Astrocyte of the cerebellum (primary cell): ENCODE data around the gene GP9.
"Not testable (repeated sequence)": the region's sequence is repeated elsewhere in the genome, so short reads cannot be mapped to it uniquely, and the experiment has no call there.

Source experiments
- DNase-seq: peaks from one replicate; pipeline ENCODE4 v3.0.0-alpha.2; 2011; ENCODE audit warnings: low read depth
- H3K4me3 ChIP-seq: 2 replicates; pipeline ENCODE4 v1.5.1; 2011; ENCODE audit warnings: mild to moderate bottlenecking, low read depth, low read length, moderate library complexity
- in situ Hi-C: cut with HindIII; loops from 2 replicates; pipeline ENCODE4 v1.10.0; 2017; ENCODE audit warnings: low sequenced_read_pairs
- TF ChIP-seq, protein P1 (sequence below): IDR thresholded peaks from 2 replicates; pipeline ENCODE4 v1.5.1; 2012; ENCODE audit warnings: low read length, low read depth, moderate library complexity, mild to moderate bottlenecking; ENCODE audit errors: missing control alignments

The GP9 gene

DNA sequence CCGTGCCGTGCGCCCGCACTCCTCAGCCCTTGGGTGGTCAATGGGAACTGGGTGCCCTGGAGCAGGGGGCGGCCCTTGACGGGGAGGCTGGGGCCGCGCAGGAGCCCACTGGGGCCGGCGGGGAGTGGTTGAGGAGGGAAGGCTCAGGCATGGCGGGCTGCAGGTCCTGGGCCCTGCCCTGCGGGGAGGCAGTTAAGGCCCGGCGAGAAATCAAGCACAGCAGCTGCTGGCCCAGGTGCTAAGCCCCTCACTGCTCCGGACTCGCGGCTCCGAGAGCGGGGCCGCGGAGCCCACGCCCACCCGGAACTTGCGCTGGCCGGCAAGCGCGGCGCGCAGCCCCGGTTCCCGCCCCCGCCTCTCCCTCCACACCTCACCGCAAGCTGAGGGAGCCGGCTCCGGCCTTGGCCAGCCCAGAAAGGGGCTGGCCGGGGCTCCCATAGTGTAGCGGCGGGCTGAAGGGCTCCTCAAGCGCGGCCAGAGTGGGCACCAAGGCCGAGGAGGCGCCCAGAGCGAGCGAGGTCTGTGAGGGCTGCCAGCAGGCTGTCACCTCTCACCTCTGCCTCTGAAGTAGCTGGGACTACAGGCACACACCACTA, 7.8 kb downstream of the GP9 start:
- no peak for DNase-seq
- peak overlapping the region; percentile 23 for H3K4me3 ChIP-seq
- TF ChIP-seq, protein P1, sequence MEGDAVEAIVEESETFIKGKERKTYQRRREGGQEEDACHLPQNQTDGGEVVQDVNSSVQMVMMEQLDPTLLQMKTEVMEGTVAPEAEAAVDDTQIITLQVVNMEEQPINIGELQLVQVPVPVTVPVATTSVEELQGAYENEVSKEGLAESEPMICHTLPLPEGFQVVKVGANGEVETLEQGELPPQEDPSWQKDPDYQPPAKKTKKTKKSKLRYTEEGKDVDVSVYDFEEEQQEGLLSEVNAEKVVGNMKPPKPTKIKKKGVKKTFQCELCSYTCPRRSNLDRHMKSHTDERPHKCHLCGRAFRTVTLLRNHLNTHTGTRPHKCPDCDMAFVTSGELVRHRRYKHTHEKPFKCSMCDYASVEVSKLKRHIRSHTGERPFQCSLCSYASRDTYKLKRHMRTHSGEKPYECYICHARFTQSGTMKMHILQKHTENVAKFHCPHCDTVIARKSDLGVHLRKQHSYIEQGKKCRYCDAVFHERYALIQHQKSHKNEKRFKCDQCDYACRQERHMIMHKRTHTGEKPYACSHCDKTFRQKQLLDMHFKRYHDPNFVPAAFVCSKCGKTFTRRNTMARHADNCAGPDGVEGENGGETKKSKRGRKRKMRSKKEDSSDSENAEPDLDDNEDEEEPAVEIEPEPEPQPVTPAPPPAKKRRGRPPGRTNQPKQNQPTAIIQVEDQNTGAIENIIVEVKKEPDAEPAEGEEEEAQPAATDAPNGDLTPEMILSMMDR, result no peak
- in situ Hi-C loops, result no loop called here

DNA sequence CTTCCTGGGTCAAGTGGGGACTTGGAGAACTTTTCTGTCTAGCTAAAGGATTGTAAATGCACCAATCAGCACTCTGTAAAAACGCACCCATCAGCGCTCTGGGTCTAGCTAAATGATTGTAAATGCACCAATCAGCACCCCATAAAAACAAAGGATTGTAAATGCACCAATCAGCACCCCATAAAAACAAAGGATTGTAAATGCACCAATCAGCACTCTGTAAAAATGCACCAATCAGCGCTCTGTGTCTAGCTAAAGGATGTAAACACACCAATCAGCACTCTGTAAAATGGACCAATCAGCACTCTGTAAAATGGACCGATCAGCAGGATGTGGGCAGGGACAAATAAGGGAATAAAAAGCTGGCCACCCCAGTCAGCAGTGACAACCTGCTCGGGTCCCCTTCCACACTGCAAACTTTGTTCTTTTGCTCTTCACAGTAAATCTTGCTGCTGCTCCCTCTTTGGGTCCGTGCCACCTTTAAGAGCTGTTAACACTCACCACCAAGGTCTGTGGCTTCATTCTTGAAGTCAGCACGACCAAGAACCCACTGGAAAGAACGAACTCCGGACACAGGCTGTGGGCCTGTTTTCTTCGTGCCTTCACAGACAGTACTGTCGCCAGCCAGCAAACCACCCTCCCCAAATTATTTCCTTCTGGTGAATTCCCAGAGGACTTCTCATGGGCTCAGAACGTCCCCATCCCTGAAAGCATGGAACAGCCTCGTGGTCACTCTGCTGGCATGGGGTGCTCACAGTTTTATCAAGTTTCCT, 8.9 kb downstream of the GP9 start:
- in situ Hi-C loops, H3K4me3 ChIP-seq, DNase-seq: not testable (repeated sequence)

DNA sequence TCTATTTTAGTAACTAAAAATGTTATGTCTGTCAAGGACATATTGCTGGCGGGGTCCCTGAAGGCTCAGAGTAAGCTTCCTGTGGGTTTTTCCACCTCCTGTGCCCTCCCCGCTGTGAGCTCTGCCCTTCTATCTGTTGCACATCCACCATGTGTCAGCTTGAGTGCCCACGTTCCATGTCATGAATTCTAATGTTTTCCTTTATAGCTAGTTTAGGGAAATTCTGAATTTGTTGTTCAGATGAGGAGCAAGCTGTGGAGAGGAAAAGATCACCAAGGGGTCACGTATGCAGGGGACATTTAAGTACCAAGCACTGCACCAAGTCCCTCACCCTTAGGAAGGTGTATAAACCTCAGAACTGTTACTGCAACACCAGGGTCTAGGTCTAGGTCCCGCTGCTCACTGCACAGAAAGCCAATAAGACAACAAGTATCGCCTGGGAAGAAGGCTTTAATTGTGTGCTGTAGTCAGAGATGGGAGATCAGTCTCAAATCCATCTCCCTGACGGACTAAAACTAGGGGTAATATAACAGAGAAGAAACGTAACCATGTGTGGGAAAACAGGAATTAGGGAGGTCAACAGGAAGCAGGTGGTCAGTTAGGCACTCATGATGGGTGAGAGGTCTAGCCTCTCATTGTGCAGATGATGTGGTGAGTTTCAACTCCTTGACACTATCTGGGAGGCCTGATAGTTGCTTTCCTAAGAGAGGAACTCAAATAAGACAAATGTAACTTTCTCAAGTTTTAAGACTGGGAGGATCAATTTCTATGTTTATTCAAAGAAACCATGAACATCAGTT, 9.7 kb downstream of the GP9 start:
- TF ChIP-seq, protein P1, result no peak
- DNase-seq, result no peak

DNA sequence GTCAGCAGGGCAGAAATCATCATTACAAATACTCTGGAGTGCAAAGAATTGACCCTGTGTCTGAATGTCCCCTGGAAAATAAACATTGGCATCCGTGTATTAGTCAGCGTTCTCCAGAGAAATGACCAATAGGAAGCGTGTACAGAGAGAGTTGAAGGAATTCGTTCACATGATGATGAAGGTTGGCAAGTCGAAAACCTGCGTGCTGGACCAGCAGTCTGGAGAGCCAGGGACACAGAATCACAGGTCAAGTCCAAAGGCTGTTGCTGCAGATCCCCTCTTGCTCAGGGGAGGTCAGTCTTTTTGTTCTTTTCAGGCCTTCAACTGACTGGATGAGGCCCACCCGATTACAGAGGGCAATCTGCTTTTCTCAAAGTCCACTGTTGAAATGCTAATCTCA, 16.6 kb downstream of the GP9 start:
- TF ChIP-seq, protein P1, result no peak
- no peak for DNase-seq
- H3K4me3 ChIP-seq, result no peak overlapping the region
- in situ Hi-C loops, result no loop called here

More for the DNA sequence above, 9.7 kb downstream of the GP9 start:
- in situ Hi-C loops, result no loop called here
- H3K4me3 ChIP-seq, result no peak overlapping the region

DNA sequence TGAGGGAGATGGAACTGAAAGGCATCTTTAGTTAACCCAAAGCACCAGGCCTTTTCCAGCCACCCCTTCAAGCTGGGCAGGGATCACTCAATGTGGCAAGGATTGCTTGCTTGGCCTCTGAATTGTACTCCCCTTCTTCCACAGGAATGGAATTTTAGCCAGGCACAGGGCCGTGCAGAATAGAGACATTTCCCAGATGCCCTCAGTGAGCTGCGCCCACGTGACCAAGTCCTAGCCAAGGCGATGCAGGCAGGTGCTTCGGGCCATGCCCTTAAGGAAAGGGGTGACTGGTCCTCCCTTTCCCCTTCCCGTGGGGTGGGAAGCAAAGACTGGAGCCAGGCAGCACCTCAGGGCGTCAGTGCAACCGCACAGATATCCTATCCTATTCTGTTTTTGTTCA, 17.9 kb downstream of the GP9 start:
- no peak for DNase-seq
- H3K4me3 ChIP-seq, result no peak overlapping the region
- in situ Hi-C loops, result no loop called here
- TF ChIP-seq, protein P1, result no peak

DNA sequence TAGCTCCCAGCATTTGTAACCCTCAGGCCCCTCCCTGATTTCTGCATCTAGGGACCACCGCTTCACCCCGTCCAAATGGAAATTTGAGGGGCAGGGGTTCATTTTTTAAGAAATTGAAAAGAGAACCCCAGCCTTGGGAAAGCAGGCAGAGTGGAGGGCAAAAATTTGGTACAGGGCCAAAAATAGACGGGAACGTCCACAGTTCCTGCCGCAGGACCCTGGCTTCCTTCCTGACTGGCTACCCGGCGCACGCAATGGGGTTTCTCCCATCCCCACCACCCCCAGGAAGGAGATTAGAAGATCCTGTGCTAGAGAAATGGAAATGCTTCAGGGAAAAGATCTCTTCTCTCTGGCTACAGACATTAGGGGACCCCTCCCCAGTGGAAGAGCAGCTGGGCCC, 20.9 kb downstream of the GP9 start:
- TF ChIP-seq, protein P1, result no peak
- no peak overlapping the region for H3K4me3 ChIP-seq
- in situ Hi-C loops, result loop anchor here (10.0 kb wide), 1 partner anchor 87 kb away; the partner anchor contains the start of gene CFAP92
- no peak for DNase-seq
